ENCODE results near the gene CDH4. TPM values are rescaled to one million over a fixed set of nuclear protein-coding genes. Genes with fewer than 3 reads are reported as not detected.

The CDH4 gene
- total RNA-seq, 4 donors from 2014 or later, result 0.71 to 4.2 (median 2.9) TPM

DNA sequence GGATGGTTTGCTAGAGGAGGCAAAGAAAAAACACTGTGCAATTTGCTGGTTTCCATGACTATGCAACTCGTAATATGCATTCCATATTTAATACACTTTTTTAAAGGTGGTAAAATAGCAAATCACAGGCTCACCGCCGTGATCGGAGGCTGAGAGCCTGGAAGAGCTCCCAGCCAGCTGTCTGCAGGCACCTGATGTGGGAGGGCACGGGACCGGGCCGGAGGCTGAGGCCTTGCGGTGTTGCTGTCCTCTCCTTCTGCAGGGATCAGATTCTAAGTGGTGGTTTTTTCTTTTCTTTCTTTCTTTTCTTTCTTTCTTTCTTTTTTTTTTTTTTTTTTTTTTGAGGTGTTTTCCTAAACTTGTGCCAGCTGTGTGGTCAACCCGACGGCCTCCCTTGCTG is 282.3 kb downstream of the CDH4 start:
- no peak overlapping the region for H3K4me3 ChIP-seq (ENCODE audit: low read depth, poor library complexity, severe bottlenecking)
- 77 to 82% methylated on average over 10 of the region's 10 CpGs for WGBS, 2 donors
- no peak for TF ChIP-seq POLR2A (IDR thresholded peaks at IDR 0.05)
- TF ChIP-seq, protein P1, sequence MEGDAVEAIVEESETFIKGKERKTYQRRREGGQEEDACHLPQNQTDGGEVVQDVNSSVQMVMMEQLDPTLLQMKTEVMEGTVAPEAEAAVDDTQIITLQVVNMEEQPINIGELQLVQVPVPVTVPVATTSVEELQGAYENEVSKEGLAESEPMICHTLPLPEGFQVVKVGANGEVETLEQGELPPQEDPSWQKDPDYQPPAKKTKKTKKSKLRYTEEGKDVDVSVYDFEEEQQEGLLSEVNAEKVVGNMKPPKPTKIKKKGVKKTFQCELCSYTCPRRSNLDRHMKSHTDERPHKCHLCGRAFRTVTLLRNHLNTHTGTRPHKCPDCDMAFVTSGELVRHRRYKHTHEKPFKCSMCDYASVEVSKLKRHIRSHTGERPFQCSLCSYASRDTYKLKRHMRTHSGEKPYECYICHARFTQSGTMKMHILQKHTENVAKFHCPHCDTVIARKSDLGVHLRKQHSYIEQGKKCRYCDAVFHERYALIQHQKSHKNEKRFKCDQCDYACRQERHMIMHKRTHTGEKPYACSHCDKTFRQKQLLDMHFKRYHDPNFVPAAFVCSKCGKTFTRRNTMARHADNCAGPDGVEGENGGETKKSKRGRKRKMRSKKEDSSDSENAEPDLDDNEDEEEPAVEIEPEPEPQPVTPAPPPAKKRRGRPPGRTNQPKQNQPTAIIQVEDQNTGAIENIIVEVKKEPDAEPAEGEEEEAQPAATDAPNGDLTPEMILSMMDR (IDR thresholded peaks at IDR 0.05), result no peak
- intact Hi-C loops (cut with DNase I; ENCODE audit: low total_unique reads), result no loop called here
- no peak for DNase-seq (ENCODE audit: low spot score in 2 of 2)

- DNase-seq (ENCODE audit: low spot score in 2 of 2), result no peak
- no peak for TF ChIP-seq POLR2A (IDR thresholded peaks at IDR 0.05)
- TF ChIP-seq, protein P1 (IDR thresholded peaks at IDR 0.05), result no peak
- no peak overlapping the region for H3K4me3 ChIP-seq (ENCODE audit: low read depth, poor library complexity, severe bottlenecking)
- 73 to 78% methylated on average over 10 of the region's 10 CpGs for WGBS, 2 donors
- intact Hi-C loops (cut with DNase I; ENCODE audit: low total_unique reads), result no loop called here
Measured at GRCh38 chr20:61535091-61535490, 283.0 kb downstream of the CDH4 start.

- H3K4me3 ChIP-seq (ENCODE audit: low read depth, poor library complexity, severe bottlenecking), result no peak overlapping the region
- intact Hi-C loops (cut with DNase I; ENCODE audit: low total_unique reads), result no loop called here
- no peak for DNase-seq (ENCODE audit: low spot score in 2 of 2)
- WGBS, 2 donors, result 79 to 80% methylated on average over 13 of the region's 13 CpGs
- no peak for TF ChIP-seq POLR2A (IDR thresholded peaks at IDR 0.05)
- TF ChIP-seq, protein P1 (IDR thresholded peaks at IDR 0.05), result no peak
Measured at GRCh38 chr20:61535536-61535935, 283.5 kb downstream of the CDH4 start.

DNA sequence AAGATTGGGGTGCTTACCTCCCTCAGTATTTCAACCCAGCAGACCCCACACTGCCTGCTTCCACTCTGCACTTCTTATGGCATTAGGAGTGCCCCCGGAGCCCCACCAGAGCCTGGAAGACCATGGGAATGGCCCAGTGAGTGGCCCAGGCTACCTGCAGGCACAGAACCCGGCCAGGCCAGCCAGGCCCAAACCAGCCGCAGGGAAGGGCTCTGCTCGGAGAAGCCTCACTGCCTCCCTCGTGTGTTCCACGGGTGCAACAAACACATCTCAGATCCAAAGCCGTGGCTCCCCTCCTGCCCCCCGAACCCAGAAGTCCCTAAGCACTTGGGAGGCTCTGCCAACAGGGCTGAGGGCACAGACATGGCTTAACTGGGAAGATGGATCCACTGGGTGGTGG is 283.9 kb downstream of the CDH4 start:
- intact Hi-C loops (cut with DNase I; ENCODE audit: low total_unique reads), result no loop called here
- no peak overlapping the region for H3K4me3 ChIP-seq (ENCODE audit: low read depth, poor library complexity, severe bottlenecking)
- no peak for DNase-seq (ENCODE audit: low spot score in 2 of 2)
- TF ChIP-seq, protein P1 (IDR thresholded peaks at IDR 0.05), result no peak
- no peak for TF ChIP-seq POLR2A (IDR thresholded peaks at IDR 0.05)
- 63 to 89% methylated on average over 8 of the region's 8 CpGs for WGBS, 2 donors

DNA sequence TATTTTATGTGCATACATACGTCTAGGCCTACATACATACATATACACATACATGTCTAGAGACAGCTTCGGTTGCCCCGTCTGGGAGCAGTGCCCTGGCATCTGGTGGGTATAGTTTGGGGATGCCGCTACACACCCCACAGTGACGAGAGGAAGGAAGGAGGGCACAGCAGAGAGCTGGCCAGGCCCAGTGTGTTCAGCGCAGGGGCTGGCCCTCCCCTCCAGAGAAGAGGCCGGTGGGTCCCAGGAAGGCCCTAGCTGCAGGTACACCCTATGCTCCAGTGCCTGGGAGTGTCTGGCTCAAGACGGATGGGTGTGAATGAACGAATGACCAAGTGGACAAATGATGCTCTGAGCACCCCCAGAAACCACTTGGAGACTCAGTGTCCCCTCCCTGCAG is 284.6 kb downstream of the CDH4 start:
- TF ChIP-seq, protein P1 (IDR thresholded peaks at IDR 0.05), result no peak
- TF ChIP-seq POLR2A (IDR thresholded peaks at IDR 0.05), result no peak
- WGBS, 2 donors, result 86 to 89% methylated on average over 9 of the region's 9 CpGs
- intact Hi-C loops (cut with DNase I; ENCODE audit: low total_unique reads), result no loop called here
- no peak for DNase-seq (ENCODE audit: low spot score in 2 of 2)
- H3K4me3 ChIP-seq (ENCODE audit: low read depth, poor library complexity, severe bottlenecking), result no peak overlapping the region
